CD1c-positive myeloid dendritic cell (primary cell): Measurements from ENCODE around the gene GABRB1.
A peak's percentile ranks its signal among the peaks of the same experiment; 100 is the strongest.
"Not testable (repeated sequence)": the region's sequence is repeated elsewhere in the genome, so short reads cannot be mapped to it uniquely, and the experiment has no call there.

Experiments used
- DNase-seq: peaks from one replicate; pipeline ENCODE4 v3.0.0-alpha.2; 2016; ENCODE audit errors: extremely low spot score

The GABRB1 gene

GRCh38 chr4:47289805-47290204 lies 258.4 kb downstream of the GABRB1 start:
- no peak for DNase-seq

GRCh38 chr4:47290873-47291272 lies 259.5 kb downstream of the GABRB1 start:
- not testable (repeated sequence) for DNase-seq

GRCh38 chr4:47309165-47309564 lies 277.8 kb downstream of the GABRB1 start:
- no peak for DNase-seq

- no peak for DNase-seq
Measured at GRCh38 chr4:47312170-47312569, 280.8 kb downstream of the GABRB1 start.

GRCh38 chr4:47313384-47313783 lies 282.0 kb downstream of the GABRB1 start:
- no peak for DNase-seq

GRCh38 chr4:47315346-47315745 lies 284.0 kb downstream of the GABRB1 start:
- DNase-seq, result no peak

GRCh38 chr4:47326025-47326424 lies 294.7 kb downstream of the GABRB1 start:
- no peak for DNase-seq

GRCh38 chr4:47330866-47331265 lies 299.5 kb downstream of the GABRB1 start:
- no peak for DNase-seq

GRCh38 chr4:47334652-47335051 lies 303.3 kb downstream of the GABRB1 start:
- DNase-seq, result no peak

GRCh38 chr4:47337893-47338292 lies 306.5 kb downstream of the GABRB1 start:
- no peak for DNase-seq

- DNase-seq, result no peak
Measured at GRCh38 chr4:47340914-47341313, 309.5 kb downstream of the GABRB1 start.

GRCh38 chr4:47342796-47343195 lies 311.4 kb downstream of the GABRB1 start:
- no peak for DNase-seq

- no peak for DNase-seq
Measured at GRCh38 chr4:47349326-47349725, 318.0 kb downstream of the GABRB1 start.

GRCh38 chr4:47355568-47355967 lies 324.2 kb downstream of the GABRB1 start:
- DNase-seq, result no peak

- no peak for DNase-seq
Measured at GRCh38 chr4:47359891-47360290, 328.5 kb downstream of the GABRB1 start.

- no peak for DNase-seq
Measured at GRCh38 chr4:47367761-47368160, 336.4 kb downstream of the GABRB1 start.

- DNase-seq, result no peak
Measured at GRCh38 chr4:47368211-47368610, 336.8 kb downstream of the GABRB1 start.

- DNase-seq, result no peak
Measured at GRCh38 chr4:47372561-47372960, 341.2 kb downstream of the GABRB1 start.

GRCh38 chr4:47373174-47373573 lies 341.8 kb downstream of the GABRB1 start:
- peak; percentile 8 for DNase-seq

- no peak for DNase-seq
Measured at GRCh38 chr4:47373709-47374108, 342.3 kb downstream of the GABRB1 start.

- no peak for DNase-seq
Measured at GRCh38 chr4:47374477-47374876, 343.1 kb downstream of the GABRB1 start.

GRCh38 chr4:47378021-47378530 lies 346.7 kb downstream of the GABRB1 start:
- DNase-seq, result not testable (repeated sequence)

GRCh38 chr4:47381172-47381571 lies 349.8 kb downstream of the GABRB1 start:
- no peak for DNase-seq

GRCh38 chr4:47382846-47383360 lies 351.5 kb downstream of the GABRB1 start:
- no peak for DNase-seq
